OCI-LY7 (cell line): ENCODE measurements around the gene COL23A1.

Experiments
- CTCF ChIP-seq: fragments of 200-600 bp; sonication (generic); conservative IDR thresholded peaks from 2 replicates; pipeline ENCODE4 v1.5.1; 2014; ENCODE audit warnings: mild to moderate bottlenecking, antibody characterized with exemption, low read length, moderate library complexity, mixed read lengths
- EZH2phosphoT487 ChIP-seq: fragments of 200-600 bp; sonication (generic); IDR thresholded peaks from 2 replicates; pipeline ENCODE4 v1.6.1; 2018; ENCODE audit warnings: low read depth, borderline replicate concordance, mild to moderate bottlenecking, mixed run types, antibody characterized with exemption, low read length, moderate library complexity, mixed read lengths

- TF ChIP-seq CTCF: no peak
- TF ChIP-seq EZH2phosphoT487: no peak
Observed at GRCh38 chr5:178533136-178533535, 57.1 kb downstream of the COL23A1 start.
